OCI-LY3 (cell line): ENCODE results near the gene UCP2.

Source experiments
- H2AFZ ChIP-seq: fragments of 200-600, 300-600 bp; shearing (Covaris generic); 2 replicates; pipeline ENCODE4 v1.6.0; 2014; ENCODE audit warnings: antibody characterized with exemption, low read depth, low read length
- H3K27ac ChIP-seq: fragments of 200-600, 300-600 bp; sonication (generic); 2 replicates; pipeline ENCODE4 v1.5.1; 2014; ENCODE audit warnings: mild to moderate bottlenecking, low read length, moderate library complexity, mixed read lengths
- H3K27me3 ChIP-seq: fragments of 200-600, 300-600 bp; sonication (generic); 2 replicates; pipeline ENCODE4 v1.6.1; 2014; ENCODE audit warnings: low read depth, low read length, mixed read lengths
- H3K36me3 ChIP-seq: fragments of 200-600, 300-600 bp; sonication (generic); replicated peaks from 2 replicates; pipeline ENCODE3; 2014; ENCODE audit warnings: low read depth, low read length, mixed read lengths
- H3K4me1 ChIP-seq: fragments of 300-600, 200-600 bp; sonication (generic); 2 replicates; pipeline ENCODE4 v1.6.1; 2014; ENCODE audit warnings: low read length, mixed read lengths
- H3K4me2 ChIP-seq: fragments of 200-600, 300-600 bp; sonication (generic); 2 replicates; pipeline ENCODE4 v1.6.1; 2014; ENCODE audit warnings: low read length, mixed read lengths
- H3K4me3 ChIP-seq: fragments of 300-600, 200-600 bp; sonication (generic); 2 replicates; pipeline ENCODE4 v1.5.1; 2014; ENCODE audit warnings: antibody characterized with exemption, mild to moderate bottlenecking, low read length, moderate library complexity
- H3K79me2 ChIP-seq: fragments of 300-600, 200-600 bp; shearing (Covaris generic); 2 replicates; pipeline ENCODE4 v1.6.1; 2014; ENCODE audit warnings: mild to moderate bottlenecking, low read length, mixed read lengths
- H3K9ac ChIP-seq: fragments of 300-600, 200-600 bp; shearing (Covaris generic); 2 replicates; pipeline ENCODE4 v1.6.0; 2014; ENCODE audit warnings: mild to moderate bottlenecking, low read length, moderate library complexity
- H3K9me3 ChIP-seq: fragments of 200-600, 300-600 bp; shearing (Covaris generic); 2 replicates; pipeline ENCODE4 v1.6.1; 2014; ENCODE audit warnings: low read length, mixed read lengths; ENCODE audit not compliant: insufficient read depth
- H4K20me1 ChIP-seq: fragments of 200-600, 300-600 bp; sonication (generic); 2 replicates; pipeline ENCODE4 v1.6.1; 2016; ENCODE audit warnings: low read length, mixed read lengths; ENCODE audit not compliant: insufficient read depth
- CTCF ChIP-seq: fragments of 200-600, 300-600 bp; sonication (generic); IDR thresholded peaks from 2 replicates; pipeline ENCODE4 v1.5.1; 2014; ENCODE audit warnings: antibody characterized with exemption, low read length, low read depth
- EZH2phosphoT487 ChIP-seq: fragments of 200-600 bp; shearing (Covaris generic); IDR thresholded peaks from 2 replicates; pipeline ENCODE4 v1.6.1; 2018; ENCODE audit warnings: antibody characterized with exemption, mixed run types, low read depth

Gene UCP2

GRCh38 chr11:74009675-74010305 lies 27.1 kb upstream of the UCP2 start:
- Histone ChIP-seq H3K27ac (no peak overlapping the region), H2AFZ (no peak overlapping the region), H3K4me2 (no peak overlapping the region), H4K20me1 (no peaks in the 10 kb centered on the region), H3K4me3 (no peak overlapping the region), H3K9me3 (no peaks in the 10 kb centered on the region), H3K27me3 (no peaks in the 10 kb centered on the region), H3K79me2 (no peaks in the 10 kb centered on the region), H3K4me1 (peaks cover 16% of the 10 kb centered on the region), H3K9ac (no peak overlapping the region), H3K36me3 (peaks cover 7% of the 10 kb centered on the region)
- TF ChIP-seq CTCF, result no peak
- no peak for TF ChIP-seq EZH2phosphoT487

- H3K27ac ChIP-seq, result no peak overlapping the region
- H3K27me3 ChIP-seq, result no peaks in the 10 kb centered on the region
- no peak overlapping the region for H3K4me3 ChIP-seq
- no peak overlapping the region for H3K4me2 ChIP-seq
- H3K9me3 ChIP-seq, result no peaks in the 10 kb centered on the region
- peaks cover 16% of the 10 kb centered on the region for H3K4me1 ChIP-seq
- no peak overlapping the region for H2AFZ ChIP-seq
- no peaks in the 10 kb centered on the region for H4K20me1 ChIP-seq
- no peak overlapping the region for H3K9ac ChIP-seq
- no peaks in the 10 kb centered on the region for H3K79me2 ChIP-seq
- peaks cover 7% of the 10 kb centered on the region for H3K36me3 ChIP-seq
- TF ChIP-seq CTCF (no peak), EZH2phosphoT487 (no peak)
Observed at GRCh38 chr11:74009230-74009547, 26.5 kb upstream of the UCP2 start.

GRCh38 chr11:74008373-74009229 lies 26.0 kb upstream of the UCP2 start, which contains the start of gene UCP3:
UCP3 (minus strand) TSS chr11:74009085; CDS start chr11:74007042, 2,043 bp downstream.
- H3K4me1 ChIP-seq, result peaks cover 16% of the 10 kb centered on the region
- no peak within 1 kb of the TSS for H3K27ac ChIP-seq
- no peak within 1 kb of the TSS for H3K4me2 ChIP-seq
- H4K20me1 ChIP-seq, result no peaks in the 10 kb centered on the region
- TF ChIP-seq EZH2phosphoT487 (no peak), CTCF (no peak)
- H3K9me3 ChIP-seq, result no peaks in the 10 kb centered on the region
- no peak within 1 kb of the TSS for H3K9ac ChIP-seq
- peaks cover 7% of the 10 kb centered on the region for H3K36me3 ChIP-seq
- no peaks in the 10 kb centered on the region for H3K27me3 ChIP-seq
- no peak within 1 kb of the TSS for H3K4me3 ChIP-seq
- H2AFZ ChIP-seq, result no peak within 1 kb of the TSS
- H3K79me2 ChIP-seq, result no peaks in the 10 kb centered on the region

GRCh38 chr11:74007691-74008372 lies 25.2 kb upstream of the UCP2 start:
- no peaks in the 10 kb centered on the region for H4K20me1 ChIP-seq
- no peak overlapping the region for H3K27ac ChIP-seq
- peaks cover 2% of the 10 kb centered on the region for H3K36me3 ChIP-seq
- H2AFZ ChIP-seq, result no peak overlapping the region
- H3K4me1 ChIP-seq, result peaks cover 16% of the 10 kb centered on the region
- H3K79me2 ChIP-seq, result no peaks in the 10 kb centered on the region
- H3K4me2 ChIP-seq, result no peak overlapping the region
- no peak overlapping the region for H3K9ac ChIP-seq
- no peaks in the 10 kb centered on the region for H3K27me3 ChIP-seq
- TF ChIP-seq EZH2phosphoT487, result no peak
- TF ChIP-seq CTCF, result no peak
- H3K4me3 ChIP-seq, result no peak overlapping the region
- H3K9me3 ChIP-seq, result no peaks in the 10 kb centered on the region
